Right lobe of liver (tissue), 6 donors: ENCODE results near the gene TNFAIP3. TPM values are rescaled to one million over a fixed set of nuclear protein-coding genes. Genes with fewer than 3 reads are reported as not detected.

Experiments
- ATAC-seq, 4 donors: fragments of 200-7000 bp; cut with Tn5 transposase; one replicate each; pipeline ENCODE4 v1.9.1; 2020; ENCODE audit warnings: mild to moderate bottlenecking in 4 of 4, moderate library complexity in 4 of 4
- DNase-seq, 3 donors: peaks; one replicate each; pipeline ENCODE4 v3.0.0-alpha.2; 2020
- H3K27ac ChIP-seq, 3 donors: fragments of 200-600 bp; one replicate each; pipeline ENCODE4 v1.8.0; 2022
- H3K27me3 ChIP-seq, 2 donors: fragments of 200-600 bp; one replicate each; pipeline ENCODE4 v1.8.0; 2022
- H3K36me3 ChIP-seq, 4 donors: fragments of 200-600 bp; sonication (generic) in 1 of 4; one replicate each; pipeline versions ENCODE4 v1.5.1 to v1.8.0; 2017 to 2022; ENCODE audit warnings: control low read depth in 1 of 4
- H3K4me1 ChIP-seq, 4 donors: fragments of 200-600 bp; sonication (generic) in 1 of 4; one replicate each; pipeline versions ENCODE4 v1.5.1 to v1.8.0; 2017 to 2022; ENCODE audit warnings: control low read depth in 1 of 4
- H3K4me3 ChIP-seq, 3 donors: fragments of 200-600 bp; one replicate each; pipeline ENCODE4 v1.8.0; 2022
- H3K9me3 ChIP-seq, 4 donors: fragments of 200-600 bp; sonication (generic) in 1 of 4; one replicate each; pipeline versions ENCODE4 v1.5.1 to v1.8.0; 2017 to 2022; ENCODE audit warnings: control low read depth in 1 of 4
- POLR2A ChIP-seq: fragments of 450-650 bp; IDR thresholded peaks from one replicate; pipeline ENCODE4 v1.6.1; 2017; ENCODE audit warnings: antibody characterized with exemption, mild to moderate bottlenecking
- WGBS: methylation state at CpG from one replicate; pipeline ENCODE4 v1.1.6; 2018; ENCODE audit warnings: low coverage, low lambda C conversion rate; ENCODE audit not compliant: insufficient coverage; ENCODE audit errors: missing lambda C conversion rate; 5-methylcytosine and 5-hydroxymethylcytosine counted together
- intact Hi-C, 2 donors: fragments of 100-400 bp; cut with DNase I; formaldehyde crosslinking; loops; one replicate each; pipeline versions ENCODE4 v1.11.2 to v1.14.1; 2022
- total RNA-seq, 6 experiments: library from RNA; depleted of rRNA in 2 of 6; stranded (reverse); fragments of >200 nt in 2 of 6; fragmentation: NEBNext Ultra II Directional in 3 of 6; extraction: Animal tissue kit (Norgen Biotek cat#: 25700) in 3 of 6; gene quantifications; one replicate each; pipeline versions ENCODE4 v1.1.0 to v1.2.4, GENCODE V29; 2016 to 2023
- TF ChIP-seq, protein P1 (sequence below), 4 donors: fragments of 200-600 bp in 3 of 4; fragments of 450-650 bp in 1 of 4; IDR thresholded peaks; one replicate each; pipeline versions ENCODE4 v1.5.1 to v1.8.0; 2016 to 2022; ENCODE audit warnings: antibody characterized with exemption in 4 of 4, mild to moderate bottlenecking in 2 of 4
- donor health status: DM: no; HTN: yes; CAD: no.
- donor health status: DM: no; HTN: no; CAD: no.
- donor health status: DM: no; HTN: no; CAD: no.
- donor health status: DM: no; HTN: yes; CAD: no.
- donor health status: DM: no; HTN: yes; CAD: no.

The TNFAIP3 gene
- total RNA-seq, 6 experiments from 2014 or later = 8.3 to 38.1 (median 13.6) TPM

DNA sequence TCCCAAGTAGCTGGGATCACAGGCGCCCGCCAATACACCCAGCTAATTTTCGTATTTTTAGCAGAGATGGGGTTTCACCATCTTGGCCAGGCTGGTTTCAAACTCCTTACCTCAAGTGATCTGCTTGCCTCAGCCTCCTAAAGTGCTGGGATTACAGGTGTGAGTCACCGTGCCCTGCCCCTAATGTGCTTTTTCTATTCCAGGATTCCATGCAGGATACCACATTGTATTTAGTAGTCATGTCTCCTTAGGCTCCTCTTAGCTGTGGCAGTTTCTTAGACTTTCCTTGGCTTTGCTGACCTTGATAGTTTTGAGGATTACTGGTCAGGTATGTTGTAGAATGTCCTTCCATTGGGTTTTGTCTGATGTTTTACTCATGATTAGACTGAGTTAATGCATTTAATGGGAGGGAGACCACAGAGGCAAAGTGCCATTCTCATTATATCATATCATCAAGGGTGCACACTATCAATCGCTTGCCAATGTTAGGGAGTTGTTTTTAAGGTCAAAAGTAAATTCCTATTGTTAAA lies 39.6 kb upstream of the TNFAIP3 start:
- H3K4me1 ChIP-seq = no peaks in the 10 kb centered on the region
- intact Hi-C loops = no loop called here
- H3K9me3 ChIP-seq = no peaks in the 10 kb centered on the region
- WGBS = 82% methylated on average over 3 of the region's 5 CpGs
- no peaks in the 10 kb centered on the region for H3K36me3 ChIP-seq
- TF ChIP-seq, protein P1, sequence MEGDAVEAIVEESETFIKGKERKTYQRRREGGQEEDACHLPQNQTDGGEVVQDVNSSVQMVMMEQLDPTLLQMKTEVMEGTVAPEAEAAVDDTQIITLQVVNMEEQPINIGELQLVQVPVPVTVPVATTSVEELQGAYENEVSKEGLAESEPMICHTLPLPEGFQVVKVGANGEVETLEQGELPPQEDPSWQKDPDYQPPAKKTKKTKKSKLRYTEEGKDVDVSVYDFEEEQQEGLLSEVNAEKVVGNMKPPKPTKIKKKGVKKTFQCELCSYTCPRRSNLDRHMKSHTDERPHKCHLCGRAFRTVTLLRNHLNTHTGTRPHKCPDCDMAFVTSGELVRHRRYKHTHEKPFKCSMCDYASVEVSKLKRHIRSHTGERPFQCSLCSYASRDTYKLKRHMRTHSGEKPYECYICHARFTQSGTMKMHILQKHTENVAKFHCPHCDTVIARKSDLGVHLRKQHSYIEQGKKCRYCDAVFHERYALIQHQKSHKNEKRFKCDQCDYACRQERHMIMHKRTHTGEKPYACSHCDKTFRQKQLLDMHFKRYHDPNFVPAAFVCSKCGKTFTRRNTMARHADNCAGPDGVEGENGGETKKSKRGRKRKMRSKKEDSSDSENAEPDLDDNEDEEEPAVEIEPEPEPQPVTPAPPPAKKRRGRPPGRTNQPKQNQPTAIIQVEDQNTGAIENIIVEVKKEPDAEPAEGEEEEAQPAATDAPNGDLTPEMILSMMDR (IDR thresholded peaks at IDR 0.05) = no peak
- TF ChIP-seq POLR2A = no peak
- H3K4me3 ChIP-seq = no peak overlapping the region
- no peak for ATAC-seq
- H3K27me3 ChIP-seq = no peaks in the 10 kb centered on the region
- H3K27ac ChIP-seq = no peak overlapping the region
- DNase-seq = no peak

DNA sequence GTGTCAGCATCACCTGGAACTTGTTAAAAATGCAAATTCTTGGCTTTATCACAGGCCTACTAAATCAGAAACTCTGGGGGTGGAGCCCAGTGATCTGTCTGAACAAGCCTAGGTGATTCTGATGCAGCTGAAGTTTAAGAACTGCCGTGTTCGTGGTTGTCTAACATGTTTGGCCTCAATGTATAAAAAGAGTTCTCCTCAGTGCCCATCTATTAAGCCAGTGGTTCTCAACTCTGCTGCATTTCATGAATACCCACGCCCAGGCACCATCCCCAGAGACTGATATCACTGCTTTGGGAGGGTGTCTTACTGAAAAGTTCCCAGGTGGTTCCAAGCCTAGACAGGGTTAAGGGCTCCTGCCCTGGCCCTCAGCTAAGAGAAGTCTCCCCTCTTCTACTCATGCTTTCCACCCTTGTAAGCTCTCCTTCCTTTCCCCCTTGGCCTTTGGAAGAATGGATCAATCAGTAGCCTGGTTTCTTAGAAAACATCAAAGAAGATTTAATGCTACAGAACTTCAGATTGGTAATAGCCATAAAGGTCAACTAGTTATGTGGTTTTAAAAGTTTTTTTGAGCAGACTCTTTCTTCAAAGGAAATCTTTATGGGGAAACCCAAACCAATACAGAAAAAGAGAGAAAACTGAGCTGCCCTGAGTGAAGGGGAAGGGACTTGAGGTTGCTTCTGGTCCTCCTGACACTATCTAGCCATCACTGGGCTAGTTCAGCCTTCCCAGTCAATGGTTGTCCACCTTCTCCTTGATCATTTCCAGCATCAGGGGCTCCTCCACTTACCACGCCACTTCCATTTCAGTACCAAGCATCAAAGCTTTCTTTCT lies 38.9 kb upstream of the TNFAIP3 start:
- WGBS = 80% methylated on average over 4 of the region's 4 CpGs
- Histone ChIP-seq H3K36me3 (no peaks in the 10 kb centered on the region), H3K4me3 (no peak overlapping the region), H3K27ac (no peak overlapping the region), H3K4me1 (no peaks in the 10 kb centered on the region), H3K27me3 (no peaks in the 10 kb centered on the region), H3K9me3 (no peaks in the 10 kb centered on the region)
- intact Hi-C loops = no loop called here
- DNase-seq = no peak
- TF ChIP-seq, protein P1 (IDR thresholded peaks at IDR 0.05) = no peak
- ATAC-seq = no peak

DNA sequence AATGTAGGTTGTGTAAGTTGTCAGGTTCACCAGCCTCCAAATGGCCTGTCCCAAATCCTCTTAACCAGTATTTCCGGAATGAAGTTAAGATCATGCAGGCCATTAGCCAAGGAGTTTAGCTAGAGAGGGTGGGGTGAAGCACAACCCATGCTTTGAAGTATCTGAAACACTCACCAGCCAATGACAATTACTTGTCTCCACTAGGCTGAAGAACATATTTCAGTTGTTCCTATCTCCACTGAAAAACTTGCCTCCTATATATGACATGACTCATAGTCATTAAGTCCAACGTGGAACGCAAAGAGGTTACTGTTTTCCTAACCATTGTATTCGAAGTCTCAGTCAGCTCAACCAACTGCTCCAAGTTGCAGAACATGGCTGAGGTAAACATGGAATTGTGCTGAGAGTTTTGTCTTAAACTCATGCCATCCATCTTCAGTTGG lies 37.4 kb upstream of the TNFAIP3 start:
- TF ChIP-seq, protein P1 (IDR thresholded peaks at IDR 0.05) = no peak
- no peak for TF ChIP-seq POLR2A
- DNase-seq (no peak), ATAC-seq (no peak)
- no peak overlapping the region for H3K27ac ChIP-seq
- no peaks in the 10 kb centered on the region for H3K9me3 ChIP-seq
- no peak overlapping the region for H3K4me3 ChIP-seq
- H3K27me3 ChIP-seq = no peaks in the 10 kb centered on the region
- intact Hi-C loops = no loop called here
- no peaks in the 10 kb centered on the region for H3K36me3 ChIP-seq
- 78% methylated on average over 2 of the region's 4 CpGs for WGBS
- H3K4me1 ChIP-seq = no peaks in the 10 kb centered on the region

DNA sequence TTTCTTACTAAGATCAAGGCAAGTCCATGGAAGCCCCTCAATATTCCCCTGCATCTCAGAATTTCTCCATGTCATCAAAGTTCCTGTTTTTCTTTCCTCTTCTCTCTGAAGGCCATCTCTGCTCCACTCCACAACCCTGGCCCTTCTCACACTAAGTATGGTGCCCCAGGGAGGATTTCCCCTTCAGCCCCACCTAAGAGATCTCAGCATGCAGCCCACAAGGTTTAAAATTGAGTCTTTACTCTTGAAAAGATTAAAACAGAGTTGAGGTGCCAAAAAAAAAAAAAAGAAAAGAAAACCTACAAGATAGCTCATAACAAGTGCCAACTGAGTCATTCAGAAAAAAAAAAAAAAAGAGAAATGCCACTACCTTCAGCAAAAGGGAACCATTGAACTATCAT lies 36.5 kb upstream of the TNFAIP3 start:
- DNase-seq = no peak
- no peaks in the 10 kb centered on the region for H3K4me1 ChIP-seq
- no peaks in the 10 kb centered on the region for H3K27me3 ChIP-seq
- no peaks in the 10 kb centered on the region for H3K36me3 ChIP-seq
- intact Hi-C loops = no loop called here
- no peaks in the 10 kb centered on the region for H3K9me3 ChIP-seq
- no peak overlapping the region for H3K27ac ChIP-seq
- H3K4me3 ChIP-seq = no peak overlapping the region
- no peak for ATAC-seq
- TF ChIP-seq, protein P1 (IDR thresholded peaks at IDR 0.05) = no peak
- TF ChIP-seq POLR2A = no peak
